GM23338 (cell line): ENCODE results near the gene AGER. TPM values are rescaled to one million over a fixed set of nuclear protein-coding genes. Genes with fewer than 3 reads are reported as not detected.
A peak's percentile ranks its signal among the peaks of the same experiment; 100 is the strongest.

Source experiments
- ATAC-seq: fragments of 200-7000 bp; cut with Tn5 transposase; 3 replicates; pipeline ENCODE4 v1.9.1; 2020
- DNase-seq: peaks from one replicate; pipeline ENCODE4 v3.0.0-alpha.2; 2015; ENCODE audit warnings: low spot score
- H2AFZ ChIP-seq: fragments of 200-600 bp; sonication (generic); 2 replicates; pipeline ENCODE4 v1.8.0; 2016; ENCODE audit warnings: antibody characterized with exemption, mild to moderate bottlenecking, moderate library complexity
- H3F3A ChIP-seq: fragments of 200-600 bp; sonication (generic); replicated peaks from 2 replicates; pipeline ENCODE4 v1.8.0; 2017; ENCODE audit warnings: antibody characterized with exemption, mixed run types, low read depth
- H3K27ac ChIP-seq: fragments of 200-600 bp; sonication (generic); 2 replicates; pipeline ENCODE4 v1.6.1; 2016; ENCODE audit warnings: low read depth
- H3K27me3 ChIP-seq: fragments of 200-600 bp; sonication (generic); 2 replicates; pipeline ENCODE4 v1.8.0; 2016; ENCODE audit warnings: mild to moderate bottlenecking, mixed run types, moderate library complexity; ENCODE audit not compliant: insufficient read depth
- H3K36me3 ChIP-seq: fragments of 200-600 bp; sonication (generic); 2 replicates; pipeline ENCODE4 v1.8.0; 2016; ENCODE audit warnings: mild to moderate bottlenecking; ENCODE audit not compliant: insufficient read depth
- H3K4me1 ChIP-seq: fragments of 200-600 bp; sonication (generic); 2 replicates; pipeline ENCODE4 v1.8.0; 2016; ENCODE audit warnings: mild to moderate bottlenecking, moderate library complexity; ENCODE audit not compliant: insufficient read depth
- H3K4me2 ChIP-seq: fragments of 200-600 bp; sonication (generic); 2 replicates; pipeline ENCODE4 v1.7.1; 2017; ENCODE audit warnings: mixed run types
- H3K4me3 ChIP-seq: fragments of 200-600 bp; sonication (generic); 2 replicates; pipeline ENCODE4 v1.6.1; 2016; ENCODE audit warnings: mixed run types
- H3K79me2 ChIP-seq: fragments of 200-600 bp; sonication (generic); replicated peaks from 2 replicates; pipeline ENCODE4 v1.8.0; 2017; ENCODE audit warnings: mild to moderate bottlenecking; ENCODE audit not compliant: insufficient read depth
- H3K9me2 ChIP-seq: fragments of 200-600 bp; sonication (generic); 2 replicates; pipeline ENCODE4 v1.8.0; 2017; ENCODE audit not compliant: insufficient read depth
- H4K20me1 ChIP-seq: fragments of 200-600 bp; sonication (generic); replicated peaks from 2 replicates; pipeline ENCODE4 v1.8.0; 2017; ENCODE audit warnings: mild to moderate bottlenecking; ENCODE audit not compliant: insufficient read depth
- H3K27ac Mint-ChIP-seq: 2 replicates; pipeline ENCODE4 v1.8.0; 2020; ENCODE audit warnings: inconsistent platforms, mild to moderate bottlenecking, moderate library complexity, mixed read lengths
- H3K27me3 Mint-ChIP-seq: 3 replicates; pipeline ENCODE4 v1.8.0; 2022; ENCODE audit warnings: low read depth, mild to moderate bottlenecking, moderate library complexity, mixed read lengths, inconsistent platforms; ENCODE audit not compliant: insufficient read depth, poor library complexity
- H3K36me3 Mint-ChIP-seq: 3 replicates; pipeline ENCODE4 v1.8.0; 2021; ENCODE audit warnings: low read depth, mild to moderate bottlenecking, inconsistent platforms, moderate library complexity, mixed read lengths
- H3K4me1 Mint-ChIP-seq: 3 replicates; pipeline ENCODE4 v1.8.0; 2020; ENCODE audit warnings: mild to moderate bottlenecking, inconsistent platforms, mixed read lengths
- H3K4me3 Mint-ChIP-seq: 3 replicates; pipeline ENCODE4 v1.8.0; 2021; ENCODE audit warnings: moderate library complexity, mild to moderate bottlenecking, inconsistent platforms, mixed read lengths
- H3K9me3 Mint-ChIP-seq: 3 replicates; pipeline ENCODE4 v1.8.0; 2020; ENCODE audit warnings: moderate library complexity, mild to moderate bottlenecking, inconsistent platforms, mixed read lengths
- CREB1 ChIP-seq: fragments of 250-450 bp; sonication (Bioruptor Pico); IDR thresholded peaks from 2 replicates; pipeline ENCODE4 v1.5.0; 2020; ENCODE audit warnings: low read depth, mild to moderate bottlenecking, moderate library complexity
- CTCF ChIP-seq, 2 experiments: fragments of 200-600 bp in 1 of 2; sonication (generic) in 1 of 2; conservative IDR thresholded peaks; 2 replicates each; pipeline versions ENCODE4 v1.5.1 to v1.6.1; 2016 to 2017; ENCODE audit warnings: antibody characterized with exemption in 2 of 2, low read depth in 2 of 2, mild to moderate bottlenecking in 2 of 2, moderate library complexity in 1 of 2
- ETS1 ChIP-seq: IDR thresholded peaks from 2 replicates; pipeline ENCODE4 v1.6.1; 2016; ENCODE audit warnings: antibody characterized with exemption
- EZH2 ChIP-seq: fragments of 200-600 bp; sonication (generic); IDR thresholded peaks from one replicate; pipeline ENCODE4 v1.8.0; 2017; ENCODE audit warnings: antibody characterized with exemption, mild to moderate bottlenecking, low read depth; ENCODE audit not compliant: unreplicated experiment
- EZH2phosphoT487 ChIP-seq: fragments of 200-600 bp; sonication (generic); IDR thresholded peaks from one replicate; pipeline ENCODE4 v1.8.1; 2018; ENCODE audit warnings: antibody characterized with exemption; ENCODE audit not compliant: unreplicated experiment
- JUNB ChIP-seq: IDR thresholded peaks from one replicate; pipeline ENCODE4 v1.6.1; 2016; ENCODE audit warnings: antibody characterized with exemption; ENCODE audit not compliant: unreplicated experiment
- NANOG ChIP-seq: IDR thresholded peaks from 2 replicates; pipeline ENCODE4 v1.6.1; 2016; ENCODE audit warnings: antibody characterized with exemption, borderline replicate concordance
- POLR2AphosphoS5 ChIP-seq: IDR thresholded peaks from 2 replicates; pipeline ENCODE4 v1.6.1; 2016; ENCODE audit warnings: antibody characterized with exemption, low read depth
- STAT1 ChIP-seq: IDR thresholded peaks from one replicate; pipeline ENCODE4 v1.6.1; 2016; ENCODE audit warnings: antibody characterized with exemption; ENCODE audit not compliant: unreplicated experiment
- ZNF114 ChIP-seq: fragments of 250-450 bp; sonication (Bioruptor Pico); IDR thresholded peaks from 2 replicates; pipeline ENCODE4 v1.5.0; 2020; ENCODE audit warnings: mild to moderate bottlenecking, moderate library complexity
- ZNF331 ChIP-seq: fragments of 250-450 bp; sonication (Bioruptor Pico); IDR thresholded peaks from 2 replicates; pipeline ENCODE4 v1.5.0; 2020; ENCODE audit warnings: low read depth, mild to moderate bottlenecking, moderate library complexity
- ZNF462 ChIP-seq: fragments of 250-450 bp; sonication (Bioruptor Pico); IDR thresholded peaks from 2 replicates; pipeline ENCODE4 v1.5.0; 2020; ENCODE audit warnings: mild to moderate bottlenecking, moderate library complexity
- polyA plus RNA-seq: library from polyadenylated mRNA; unstranded; fragments of >200 nt; fragmentation: Nextera tagmentation; extraction: Ambion mirVana; gene quantifications from 2 replicates; pipeline ENCODE4 v1.2.1, GENCODE V29; 2016
- total RNA-seq: library from RNA; depleted of rRNA; stranded (reverse); fragments of >200 nt; shearing (Covaris generic); gene quantifications from 2 replicates; pipeline ENCODE4 v1.2.3, GENCODE V29; 2014

The AGER gene
- total and polyA plus RNA-seq, 2 experiments from 2014 or later, result 2.3 to 3.4 TPM

- H3K36me3 ChIP-seq, result no peaks in the 10 kb centered on the region; the same call in 1 of the 2 replicates
- H3K4me3 Mint-ChIP-seq, result peak overlapping the region; percentile 31; the same call in 2 of the 3 replicates
- H3K79me2 ChIP-seq, result peaks cover 41% of the 10 kb centered on the region
- H3F3A ChIP-seq, result 0 out of 2 replicates have a peak, but pooled peaks cover 7% of the 10 kb centered on the region
- no peaks in the 10 kb centered on the region for H3K9me2 ChIP-seq
- no peaks in the 10 kb centered on the region for H3K27me3 ChIP-seq
- H3K4me1 ChIP-seq, result peaks cover 18% of the 10 kb centered on the region
- H3K27ac ChIP-seq, result peak overlapping the region; percentile 41; the same call in 1 of the 2 replicates
- peaks cover 29% of the 10 kb centered on the region for H3K4me1 Mint-ChIP-seq
- H3K4me2 ChIP-seq, result peak overlapping the region; percentile 48; the same call in 1 of the 2 replicates
- H2AFZ ChIP-seq, result no peak overlapping the region
- DNase-seq (peak; percentile 51), ATAC-seq (no peak)
- peaks cover 36% of the 10 kb centered on the region for H3K36me3 Mint-ChIP-seq
- no peak for TF ChIP-seq EZH2phosphoT487
- H4K20me1 ChIP-seq, result peaks cover 19% of the 10 kb centered on the region; the same call in 1 of the 2 replicates
- peak overlapping the region; percentile 21; the same call in 1 of the 2 replicates for H3K4me3 ChIP-seq
- H3K27me3 Mint-ChIP-seq, result peaks cover 18% of the 10 kb centered on the region
- peak overlapping the region; percentile 41 for H3K27ac Mint-ChIP-seq
- H3K9me3 Mint-ChIP-seq, result no peaks in the 10 kb centered on the region
Observed at GRCh38 chr6:32173051-32173727, 10.9 kb downstream of the AGER start.

GRCh38 chr6:32171234-32171633, 12.8 kb downstream of the AGER start:
- peaks cover 12% of the 10 kb centered on the region for H3F3A ChIP-seq
- Mint-ChIP-seq H3K4me1 (peaks cover 33% of the 10 kb centered on the region), H3K4me3 (no peak overlapping the region)
- no peak for TF ChIP-seq STAT1
- no peak for TF ChIP-seq EZH2
- TF ChIP-seq ZNF462 (CRISPR knock-in tag), result no peak
- TF ChIP-seq ZNF331 (CRISPR knock-in tag), result no peak
- no peak for TF ChIP-seq JUNB
- TF ChIP-seq EZH2phosphoT487, result no peak
- TF ChIP-seq ETS1, result no peak
- TF ChIP-seq NANOG, result no peak
- no peak for TF ChIP-seq CREB1 (CRISPR knock-in tag)
- TF ChIP-seq CTCF (conservative IDR thresholded peaks at IDR 0.05; ENCODE audit: low read depth in 2 of 2), result no peak
- TF ChIP-seq ZNF114 (CRISPR knock-in tag), result no peak
- no peak for TF ChIP-seq POLR2AphosphoS5

More at GRCh38 chr6:32171234-32171633, 12.8 kb downstream of the AGER start:
- Histone ChIP-seq H3K4me3 (no peak overlapping the region), H2AFZ (no peak overlapping the region), H3K9me2 (no peaks in the 10 kb centered on the region), H3K79me2 (peaks cover 41% of the 10 kb centered on the region), H3K4me2 (no peak overlapping the region), H3K27ac (no peak overlapping the region), H3K36me3 (no peaks in the 10 kb centered on the region; the same call in 1 of the 2 replicates), H4K20me1 (peaks cover 19% of the 10 kb centered on the region; the same call in 1 of the 2 replicates), H3K4me1 (peaks cover 17% of the 10 kb centered on the region), H3K27me3 (no peaks in the 10 kb centered on the region)
- no peak for ATAC-seq
- Mint-ChIP-seq H3K27ac (0 out of 2 replicates have a peak overlapping the region, but pooled peaks have one; percentile 32), H3K27me3 (peaks cover 10% of the 10 kb centered on the region), H3K36me3 (peaks cover 46% of the 10 kb centered on the region), H3K9me3 (no peaks in the 10 kb centered on the region)
- no peak for DNase-seq
